SK-N-SH treated with all-trans-retinoic acid at 6 μM for 48 hours (cell line): ENCODE data around the gene ZFP64.

Experiments used
- ATAC-seq: fragments of 200-7000 bp; cut with Tn5 transposase; 3 replicates; pipeline ENCODE4 v1.9.1; 2020; ENCODE audit warnings: mild to moderate bottlenecking, moderate library complexity
- ARNTL ChIP-seq: fragments of 450-650 bp; formaldehyde crosslinking; IDR thresholded peaks from 2 replicates; pipeline ENCODE4 v1.5.0; 2020; ENCODE audit warnings: low read depth, mild to moderate bottlenecking, moderate library complexity, borderline replicate concordance
- BACH2 ChIP-seq: fragments of 250-450 bp; sonication (Bioruptor Pico); IDR thresholded peaks from 2 replicates; pipeline ENCODE4 v1.9.0; 2021; ENCODE audit warnings: mild to moderate bottlenecking, borderline replicate concordance
- CREB5 ChIP-seq: fragments of 250-450 bp; sonication (Bioruptor Pico); IDR thresholded peaks from 2 replicates; pipeline ENCODE4 v1.5.1; 2020; ENCODE audit warnings: low read depth, mild to moderate bottlenecking, moderate library complexity
- CSDC2 ChIP-seq: fragments of 250-450 bp; sonication (Bioruptor Pico); IDR thresholded peaks from 2 replicates; pipeline ENCODE4 v1.5.0; 2020; ENCODE audit warnings: mild to moderate bottlenecking, moderate library complexity
- ESRRG ChIP-seq: fragments of 250-450 bp; sonication (Bioruptor Pico); IDR thresholded peaks from 2 replicates; pipeline ENCODE4 v1.6.1; 2021; ENCODE audit warnings: mild to moderate bottlenecking
- OSR1 ChIP-seq: fragments of 250-450 bp; sonication (Bioruptor Pico); IDR thresholded peaks from 2 replicates; pipeline ENCODE4 v1.8.0; 2022; ENCODE audit warnings: moderate library complexity, mild to moderate bottlenecking, inconsistent platforms
- PATZ1 ChIP-seq: fragments of 250-450 bp; sonication (Bioruptor Pico); IDR thresholded peaks from 2 replicates; pipeline ENCODE4 v1.8.0; 2020; ENCODE audit warnings: mild to moderate bottlenecking, moderate library complexity, borderline replicate concordance
- POU6F1 ChIP-seq: fragments of 250-450 bp; sonication (Bioruptor Pico); IDR thresholded peaks from 2 replicates; pipeline ENCODE4 v1.8.0; 2021; ENCODE audit warnings: low read depth, mild to moderate bottlenecking, moderate library complexity, borderline replicate concordance
- PPARA ChIP-seq: fragments of 250-450 bp; sonication (Bioruptor Pico); IDR thresholded peaks from 2 replicates; pipeline ENCODE4 v1.5.0; 2020; ENCODE audit warnings: mild to moderate bottlenecking, borderline replicate concordance
- RARB ChIP-seq: fragments of 250-450 bp; sonication (Bioruptor Pico); IDR thresholded peaks from 2 replicates; pipeline ENCODE4 v1.8.0; 2021; ENCODE audit warnings: mild to moderate bottlenecking, moderate library complexity
- SNAI2 ChIP-seq: fragments of 250-450 bp; sonication (Bioruptor Pico); IDR thresholded peaks from 2 replicates; pipeline ENCODE4 v1.5.0; 2020; ENCODE audit warnings: mild to moderate bottlenecking, moderate library complexity
- TCF4 ChIP-seq: fragments of 250-450 bp; sonication (Bioruptor Pico); IDR thresholded peaks from 2 replicates; pipeline ENCODE4 v1.8.0; 2021; ENCODE audit warnings: mild to moderate bottlenecking, moderate library complexity, borderline replicate concordance
- TOX ChIP-seq: fragments of 250-450 bp; sonication (Bioruptor Pico); IDR thresholded peaks from 2 replicates; pipeline ENCODE4 v1.8.0; 2021; ENCODE audit warnings: mild to moderate bottlenecking, moderate library complexity, borderline replicate concordance
- TSHZ2 ChIP-seq: fragments of 250-450 bp; sonication (Bioruptor Pico); IDR thresholded peaks from 2 replicates; pipeline ENCODE4 v1.5.0; 2020; ENCODE audit warnings: mild to moderate bottlenecking, moderate library complexity
- ZC3H10 ChIP-seq: fragments of 250-450 bp; sonication (Bioruptor Pico); IDR thresholded peaks from 2 replicates; pipeline ENCODE4 v1.5.1; 2021; ENCODE audit warnings: mild to moderate bottlenecking, moderate library complexity
- ZFP3 ChIP-seq: fragments of 250-450 bp; sonication (Bioruptor Pico); IDR thresholded peaks from 2 replicates; pipeline ENCODE4 v1.5.0; 2020; ENCODE audit warnings: mild to moderate bottlenecking, moderate library complexity
- ZNF565 ChIP-seq: fragments of 450-650 bp; formaldehyde crosslinking; conservative IDR thresholded peaks from 2 replicates; pipeline ENCODE4 v1.5.0; 2020; ENCODE audit warnings: low read depth, mild to moderate bottlenecking, moderate library complexity
- ZNF8 ChIP-seq: fragments of 450-650 bp; formaldehyde crosslinking; IDR thresholded peaks from 2 replicates; pipeline ENCODE4 v1.5.0; 2020; ENCODE audit warnings: mild to moderate bottlenecking, moderate library complexity
- TF ChIP-seq, protein P1 (sequence below): fragments of 250-450 bp; sonication (Bioruptor Pico); IDR thresholded peaks from 2 replicates; pipeline ENCODE4 v1.5.1; 2021; ENCODE audit warnings: mild to moderate bottlenecking, moderate library complexity

ZFP64 gene

DNA sequence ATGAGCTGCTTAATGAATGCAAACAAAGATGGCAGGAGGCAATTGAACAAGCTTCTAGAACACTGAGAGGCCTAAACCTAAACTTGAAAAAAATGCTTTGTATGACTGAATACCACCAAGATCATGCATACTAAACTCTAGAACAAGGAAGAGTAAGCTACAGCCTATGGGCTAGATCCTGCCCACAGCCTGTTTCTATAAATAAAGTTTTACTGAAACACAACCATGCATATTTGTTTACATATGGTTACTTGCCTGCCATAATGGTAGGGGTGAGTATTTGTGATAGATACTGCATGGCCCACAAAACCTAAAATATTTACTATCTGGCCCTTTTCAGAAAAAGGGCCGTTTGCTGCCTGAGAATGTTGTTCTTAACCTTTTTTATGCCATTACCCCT is 37.0 kb downstream of the ZFP64 start:
- ATAC-seq, result no peak
- TF ChIP-seq OSR1 (CRISPR knock-in tag) (no peak), BACH2 (CRISPR knock-in tag) (no peak), CSDC2 (no peak), TCF4 (no peak), ARNTL (no peak), ZC3H10 (CRISPR knock-in tag) (no peak), ZNF565 (CRISPR knock-in tag) (no peak), CREB5 (CRISPR knock-in tag) (no peak), TOX (no peak)
- TF ChIP-seq, protein P1, sequence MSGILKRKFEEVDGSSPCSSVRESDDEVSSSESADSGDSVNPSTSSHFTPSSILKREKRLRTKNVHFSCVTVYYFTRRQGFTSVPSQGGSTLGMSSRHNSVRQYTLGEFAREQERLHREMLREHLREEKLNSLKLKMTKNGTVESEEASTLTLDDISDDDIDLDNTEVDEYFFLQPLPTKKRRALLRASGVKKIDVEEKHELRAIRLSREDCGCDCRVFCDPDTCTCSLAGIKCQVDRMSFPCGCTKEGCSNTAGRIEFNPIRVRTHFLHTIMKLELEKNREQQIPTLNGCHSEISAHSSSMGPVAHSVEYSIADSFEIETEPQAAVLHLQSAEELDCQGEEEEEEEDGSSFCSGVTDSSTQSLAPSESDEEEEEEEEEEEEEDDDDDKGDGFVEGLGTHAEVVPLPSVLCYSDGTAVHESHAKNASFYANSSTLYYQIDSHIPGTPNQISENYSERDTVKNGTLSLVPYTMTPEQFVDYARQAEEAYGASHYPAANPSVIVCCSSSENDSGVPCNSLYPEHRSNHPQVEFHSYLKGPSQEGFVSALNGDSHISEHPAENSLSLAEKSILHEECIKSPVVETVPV (CRISPR knock-in tag), result no peak
- TF ChIP-seq, all 23 proteins: peak for 0

DNA sequence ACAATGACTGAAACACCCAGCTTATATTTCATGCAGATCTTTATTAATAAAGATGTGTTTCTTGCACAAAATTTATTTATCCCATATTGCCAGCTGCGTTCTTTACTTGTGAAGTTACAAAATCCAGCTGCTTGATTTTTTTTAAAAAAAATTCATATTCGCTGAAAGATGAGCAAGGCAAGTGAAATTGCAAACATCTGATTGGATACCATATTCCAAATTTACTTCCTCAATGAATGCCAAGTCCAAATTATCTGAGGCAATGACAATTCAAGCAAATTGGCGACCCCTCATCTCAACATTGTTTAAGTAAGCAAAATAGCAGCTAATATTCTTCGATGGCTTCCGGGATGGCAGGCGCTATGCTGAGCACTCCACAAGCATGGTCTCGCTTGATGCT is 37.7 kb downstream of the ZFP64 start:
- TF ChIP-seq CREB5 (CRISPR knock-in tag) (no peak), ZNF565 (CRISPR knock-in tag) (no peak), ARNTL (no peak), ESRRG (CRISPR knock-in tag) (no peak), POU6F1 (CRISPR knock-in tag) (no peak), BACH2 (CRISPR knock-in tag) (no peak), SNAI2 (CRISPR knock-in tag) (no peak), PATZ1 (no peak), RARB (CRISPR knock-in tag) (no peak)
- TF ChIP-seq, protein P1 (CRISPR knock-in tag), result no peak
- ATAC-seq, result no peak

DNA sequence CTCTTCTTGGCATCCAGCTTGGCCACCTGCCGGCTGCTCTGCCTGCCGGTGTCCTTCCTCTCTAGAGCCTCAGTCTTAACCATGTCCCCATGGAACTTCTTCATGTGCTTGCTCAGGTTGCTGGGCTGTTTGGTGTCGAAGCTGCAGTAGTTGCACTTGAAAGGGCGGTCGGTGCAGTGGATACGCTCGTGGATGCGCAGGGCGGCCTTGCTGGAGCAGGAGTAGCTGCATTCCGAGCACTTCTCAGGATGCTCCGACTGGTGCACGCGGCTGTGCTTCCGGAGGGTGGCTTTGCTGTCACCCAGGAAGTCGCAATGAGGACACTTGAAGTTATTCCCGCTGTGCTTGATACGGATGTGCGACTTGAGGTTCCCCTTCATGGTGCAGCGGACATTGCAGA is 38.7 kb downstream of the ZFP64 start:
- TF ChIP-seq CSDC2 (no peak), BACH2 (CRISPR knock-in tag) (no peak), TOX (no peak), CREB5 (CRISPR knock-in tag) (no peak), ZNF565 (CRISPR knock-in tag) (no peak), ZC3H10 (CRISPR knock-in tag) (no peak), RARB (CRISPR knock-in tag) (no peak), ZFP3 (CRISPR knock-in tag) (no peak), ZNF8 (no peak), TCF4 (no peak), PPARA (CRISPR knock-in tag) (no peak), PATZ1 (no peak), TSHZ2 (no peak)
- TF ChIP-seq, protein P1 (CRISPR knock-in tag), result no peak
- no peak for ATAC-seq
